Gastrocnemius medialis (tissue), 4 donors: ENCODE results near the gene DNAH3.
"Not testable (repeated sequence)": the region's sequence is repeated elsewhere in the genome, so short reads cannot be mapped to it uniquely, and the experiment has no call there.

Experiments
- POLR2A ChIP-seq, 2 donors: fragments of 450-650 bp; IDR thresholded peaks; one replicate each; pipeline ENCODE4 v1.6.1; 2017; ENCODE audit warnings: antibody characterized with exemption in 2 of 2, mild to moderate bottlenecking in 2 of 2, moderate library complexity in 2 of 2
- TF ChIP-seq, protein P1 (sequence below), 5 experiments: fragments of 450-650 bp in 3 of 5; fragments of 200-600 bp in 2 of 5; sonication (generic) in 2 of 5; IDR thresholded peaks in 4 of 5; conservative IDR thresholded peaks in 1 of 5; 1 replicate in 4 of 5; 2 replicates in 1 of 5; pipeline ENCODE4 v1.5.1; 2016 to 2019; ENCODE audit warnings: antibody characterized with exemption in 5 of 5, mild to moderate bottlenecking in 3 of 5, moderate library complexity in 3 of 5

DNA sequence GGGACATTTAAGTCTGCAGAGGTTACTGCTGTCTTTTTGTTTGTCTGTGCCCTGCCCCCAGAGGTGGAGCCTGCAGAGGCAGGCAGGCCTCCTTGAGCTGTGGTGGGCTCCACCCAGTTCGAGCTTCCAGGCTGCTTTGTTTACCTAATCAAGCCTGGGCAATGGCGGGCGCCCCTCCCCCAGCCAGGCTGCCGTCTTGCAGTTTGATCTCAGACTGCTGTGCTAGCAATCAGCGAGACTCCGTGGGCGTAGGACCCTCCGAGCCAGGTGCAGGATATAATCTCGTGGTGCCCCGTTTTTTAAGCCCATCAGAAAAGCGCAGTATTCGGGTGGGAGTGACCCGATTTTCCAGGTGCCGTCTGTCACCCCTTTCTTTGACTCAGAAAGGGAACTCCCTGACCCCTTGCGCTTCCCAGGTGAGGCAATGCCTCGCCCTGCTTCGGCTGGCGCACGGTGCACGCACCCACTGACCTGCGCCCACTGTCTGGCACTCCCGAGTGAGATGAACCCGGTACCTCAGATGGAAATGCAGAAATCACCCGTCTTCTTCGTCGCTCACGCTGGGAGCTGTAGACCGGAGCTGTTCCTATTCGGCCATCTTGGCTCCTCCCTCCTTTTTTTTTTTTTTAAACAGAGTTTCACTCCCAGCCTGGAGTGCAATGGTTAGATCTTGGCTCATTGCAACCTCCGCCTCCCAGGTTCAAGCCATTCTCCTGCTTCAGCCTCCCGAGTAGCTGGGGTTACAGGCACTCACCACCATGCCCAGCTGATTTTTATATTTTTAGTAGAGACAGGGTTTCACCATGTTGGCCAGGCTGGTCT lies 102.3 kb downstream of the DNAH3 start:
- TF ChIP-seq, protein P1, sequence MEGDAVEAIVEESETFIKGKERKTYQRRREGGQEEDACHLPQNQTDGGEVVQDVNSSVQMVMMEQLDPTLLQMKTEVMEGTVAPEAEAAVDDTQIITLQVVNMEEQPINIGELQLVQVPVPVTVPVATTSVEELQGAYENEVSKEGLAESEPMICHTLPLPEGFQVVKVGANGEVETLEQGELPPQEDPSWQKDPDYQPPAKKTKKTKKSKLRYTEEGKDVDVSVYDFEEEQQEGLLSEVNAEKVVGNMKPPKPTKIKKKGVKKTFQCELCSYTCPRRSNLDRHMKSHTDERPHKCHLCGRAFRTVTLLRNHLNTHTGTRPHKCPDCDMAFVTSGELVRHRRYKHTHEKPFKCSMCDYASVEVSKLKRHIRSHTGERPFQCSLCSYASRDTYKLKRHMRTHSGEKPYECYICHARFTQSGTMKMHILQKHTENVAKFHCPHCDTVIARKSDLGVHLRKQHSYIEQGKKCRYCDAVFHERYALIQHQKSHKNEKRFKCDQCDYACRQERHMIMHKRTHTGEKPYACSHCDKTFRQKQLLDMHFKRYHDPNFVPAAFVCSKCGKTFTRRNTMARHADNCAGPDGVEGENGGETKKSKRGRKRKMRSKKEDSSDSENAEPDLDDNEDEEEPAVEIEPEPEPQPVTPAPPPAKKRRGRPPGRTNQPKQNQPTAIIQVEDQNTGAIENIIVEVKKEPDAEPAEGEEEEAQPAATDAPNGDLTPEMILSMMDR (IDR thresholded peaks at IDR 0.05 in 4 of 5, conservative IDR thresholded peaks at IDR 0.05 in 1 of 5), result not testable (repeated sequence)
- not testable (repeated sequence) for TF ChIP-seq POLR2A (IDR thresholded peaks at IDR 0.05)
